ENCODE results near the gene UPF1. TPM values are rescaled to one million over a fixed set of nuclear protein-coding genes. Genes with fewer than 3 reads are reported as not detected.

Gene UPF1
- total RNA-seq, 1 experiment from 2014 or later: 57.1 TPM

DNA sequence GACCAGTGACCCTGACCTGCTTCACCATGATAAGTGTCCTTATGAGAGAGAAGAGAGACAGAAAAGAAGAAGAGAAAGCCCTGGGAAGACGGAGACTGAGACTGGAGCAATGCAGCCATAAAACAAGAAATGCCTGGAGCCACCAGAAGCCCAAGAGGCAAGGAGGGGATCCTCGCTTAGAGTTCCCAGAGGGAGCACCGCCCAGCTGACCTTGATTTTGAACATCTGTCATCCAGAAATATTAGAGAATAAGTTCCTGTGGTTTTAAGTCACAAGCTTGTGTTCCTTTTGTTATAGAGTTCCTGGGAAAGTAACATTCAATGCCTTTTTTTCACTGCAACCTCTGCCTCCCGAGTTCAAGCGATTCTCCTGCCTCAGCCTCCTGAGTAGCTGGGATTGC is 44.0 kb downstream of the UPF1 start:
- H3K36me3 Mint-ChIP-seq (ENCODE audit: insufficient read depth, unreplicated experiment): peaks cover 50% of the 10 kb centered on the region
- no peaks in the 10 kb centered on the region for H3K27me3 Mint-ChIP-seq (ENCODE audit: unreplicated experiment)
- H3K4me3 Mint-ChIP-seq (ENCODE audit: low read depth, unreplicated experiment): no peak overlapping the region
- TF ChIP-seq, protein P1, sequence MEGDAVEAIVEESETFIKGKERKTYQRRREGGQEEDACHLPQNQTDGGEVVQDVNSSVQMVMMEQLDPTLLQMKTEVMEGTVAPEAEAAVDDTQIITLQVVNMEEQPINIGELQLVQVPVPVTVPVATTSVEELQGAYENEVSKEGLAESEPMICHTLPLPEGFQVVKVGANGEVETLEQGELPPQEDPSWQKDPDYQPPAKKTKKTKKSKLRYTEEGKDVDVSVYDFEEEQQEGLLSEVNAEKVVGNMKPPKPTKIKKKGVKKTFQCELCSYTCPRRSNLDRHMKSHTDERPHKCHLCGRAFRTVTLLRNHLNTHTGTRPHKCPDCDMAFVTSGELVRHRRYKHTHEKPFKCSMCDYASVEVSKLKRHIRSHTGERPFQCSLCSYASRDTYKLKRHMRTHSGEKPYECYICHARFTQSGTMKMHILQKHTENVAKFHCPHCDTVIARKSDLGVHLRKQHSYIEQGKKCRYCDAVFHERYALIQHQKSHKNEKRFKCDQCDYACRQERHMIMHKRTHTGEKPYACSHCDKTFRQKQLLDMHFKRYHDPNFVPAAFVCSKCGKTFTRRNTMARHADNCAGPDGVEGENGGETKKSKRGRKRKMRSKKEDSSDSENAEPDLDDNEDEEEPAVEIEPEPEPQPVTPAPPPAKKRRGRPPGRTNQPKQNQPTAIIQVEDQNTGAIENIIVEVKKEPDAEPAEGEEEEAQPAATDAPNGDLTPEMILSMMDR (IDR thresholded peaks at IDR 0.05; ENCODE audit: unreplicated experiment): no peak
- no peak for DNase-seq
- BruUV-seq (replicated peaks): no TSS peak
- no peak overlapping the region for H3K27ac Mint-ChIP-seq (ENCODE audit: unreplicated experiment)
- H3K4me1 Mint-ChIP-seq (ENCODE audit: low read depth, unreplicated experiment): no peaks in the 10 kb centered on the region
- CTCF ChIA-PET: interaction anchor here (0.6 kb wide), 1 partner anchor 76 kb away, joined by 5 read pairs; no protein-coding TSS in a partner anchor
- intact Hi-C loops (cut with micrococcal nuclease; ENCODE audit: unreplicated experiment): no loop called here
- H3K9me3 Mint-ChIP-seq (ENCODE audit: low read depth, unreplicated experiment): no peaks in the 10 kb centered on the region

DNA sequence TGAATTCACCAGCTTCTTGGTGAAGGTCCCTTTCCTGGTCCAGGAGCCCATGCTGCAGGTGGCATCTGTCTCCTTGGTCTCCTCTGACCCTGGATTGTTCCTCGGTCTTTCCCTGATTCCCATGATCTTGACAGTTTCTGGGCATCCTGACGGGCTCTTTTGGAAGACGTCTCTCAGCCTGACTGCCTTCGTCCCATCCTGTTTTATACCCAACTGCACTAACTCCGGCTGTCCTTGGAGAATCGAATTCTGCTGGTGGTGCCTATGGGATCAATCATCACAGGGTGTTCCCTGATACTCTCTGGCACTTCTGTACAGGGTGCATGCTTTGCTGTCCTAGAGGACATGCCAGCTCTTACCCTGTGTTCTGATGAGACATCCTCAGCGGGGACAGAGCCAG is 45.1 kb downstream of the UPF1 start:
- Mint-ChIP-seq H3K4me1 (ENCODE audit: low read depth, unreplicated experiment) (no peaks in the 10 kb centered on the region), H3K27ac (ENCODE audit: unreplicated experiment) (no peak overlapping the region), H3K4me3 (ENCODE audit: low read depth, unreplicated experiment) (no peak overlapping the region), H3K27me3 (ENCODE audit: unreplicated experiment) (no peaks in the 10 kb centered on the region), H3K9me3 (ENCODE audit: low read depth, unreplicated experiment) (no peaks in the 10 kb centered on the region), H3K36me3 (ENCODE audit: insufficient read depth, unreplicated experiment) (peaks cover 45% of the 10 kb centered on the region)
- TF ChIP-seq, protein P1 (IDR thresholded peaks at IDR 0.05; ENCODE audit: unreplicated experiment): no peak
- DNase-seq: no peak
- intact Hi-C loops (cut with micrococcal nuclease; ENCODE audit: unreplicated experiment): no loop called here
- BruUV-seq (replicated peaks): no TSS peak
- CTCF ChIA-PET: no interaction called here

DNA sequence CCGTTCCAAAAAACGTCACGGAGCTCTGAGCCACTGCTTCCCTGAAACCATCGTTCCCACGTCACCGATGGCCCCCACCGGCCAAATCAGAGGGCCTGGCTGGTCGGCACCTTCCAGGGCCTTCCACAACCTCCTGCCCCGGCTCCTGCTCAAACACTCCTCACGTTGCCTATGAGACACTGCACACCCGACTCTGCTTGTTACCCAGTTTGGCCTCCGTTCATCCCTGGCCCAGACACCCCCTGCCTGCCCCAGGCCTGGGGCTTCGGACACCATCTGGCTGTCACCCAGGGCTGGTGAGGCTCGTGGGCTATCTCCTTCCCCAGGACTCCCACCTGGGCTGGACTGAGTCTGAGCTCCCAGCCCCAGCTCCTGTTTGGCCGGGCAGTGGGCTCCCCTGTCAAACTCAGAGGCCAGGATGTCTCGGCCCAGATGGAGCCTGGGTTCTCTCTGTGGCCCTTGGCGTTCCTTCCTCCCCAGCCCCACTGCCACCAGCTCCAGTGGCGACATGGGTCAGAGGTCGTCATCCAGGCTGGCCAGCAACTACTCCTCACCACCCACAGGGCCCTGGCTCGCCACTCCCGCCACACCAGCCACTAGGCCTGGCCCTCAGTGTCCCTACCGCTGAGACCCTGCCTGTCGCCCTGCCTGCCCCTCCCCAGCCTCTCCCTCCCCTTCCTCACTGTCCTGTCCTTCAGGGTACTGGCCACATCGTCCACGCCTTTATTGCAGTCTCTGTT is 46.5 kb downstream of the UPF1 start:
- Mint-ChIP-seq H3K27ac (ENCODE audit: unreplicated experiment) (no peak overlapping the region), H3K4me1 (ENCODE audit: low read depth, unreplicated experiment) (no peaks in the 10 kb centered on the region), H3K4me3 (ENCODE audit: low read depth, unreplicated experiment) (no peak overlapping the region), H3K9me3 (ENCODE audit: low read depth, unreplicated experiment) (no peaks in the 10 kb centered on the region), H3K36me3 (ENCODE audit: insufficient read depth, unreplicated experiment) (peaks cover 35% of the 10 kb centered on the region), H3K27me3 (ENCODE audit: unreplicated experiment) (no peaks in the 10 kb centered on the region)
- no peak for DNase-seq
- TF ChIP-seq, protein P1 (IDR thresholded peaks at IDR 0.05; ENCODE audit: unreplicated experiment): no peak
- intact Hi-C loops (cut with micrococcal nuclease; ENCODE audit: unreplicated experiment): no loop called here
- BruUV-seq (replicated peaks): no TSS peak
- CTCF ChIA-PET: no interaction called here

DNA sequence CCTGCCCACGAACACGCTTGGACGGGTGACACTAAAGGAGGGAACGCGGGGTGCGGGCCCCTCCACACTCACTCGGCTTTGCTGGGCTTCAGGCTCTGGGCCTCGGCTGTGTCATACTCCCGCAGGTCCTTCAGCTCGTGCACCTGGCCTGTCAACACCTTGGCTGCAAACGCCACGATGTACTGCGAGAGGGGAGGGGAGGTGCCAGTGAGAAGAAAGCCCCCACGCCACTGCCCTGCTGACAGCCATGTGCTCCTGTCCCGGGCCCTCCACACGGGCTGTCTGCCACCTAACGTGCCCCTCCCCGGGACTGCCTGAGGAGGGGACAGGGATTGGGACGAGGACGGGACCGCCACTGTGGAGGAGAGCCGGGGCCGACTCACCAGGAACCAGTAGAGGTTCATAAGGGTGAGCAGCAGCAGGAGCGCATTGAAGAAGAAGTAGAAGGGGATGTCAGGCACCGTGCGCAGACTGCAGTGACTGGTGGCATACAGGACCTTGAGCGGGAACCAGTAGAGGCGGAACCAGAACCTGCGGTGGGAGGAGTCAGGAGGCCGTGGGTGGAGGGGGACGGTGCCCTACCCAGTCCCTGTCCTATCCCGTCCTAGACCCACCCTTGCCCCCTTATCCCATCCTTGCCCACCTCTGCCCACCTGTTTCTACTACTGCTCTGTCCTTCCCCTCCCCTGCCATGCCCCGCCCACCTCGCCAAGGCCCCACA is 47.3 kb downstream of the UPF1 start:
- no TSS peak for BruUV-seq (replicated peaks)
- CTCF ChIA-PET: no interaction called here
- DNase-seq: no peak
- H3K4me3 Mint-ChIP-seq (ENCODE audit: low read depth, unreplicated experiment): no peak overlapping the region
- no peaks in the 10 kb centered on the region for H3K9me3 Mint-ChIP-seq (ENCODE audit: low read depth, unreplicated experiment)
- H3K27me3 Mint-ChIP-seq (ENCODE audit: unreplicated experiment): no peaks in the 10 kb centered on the region
- peaks cover 29% of the 10 kb centered on the region for H3K36me3 Mint-ChIP-seq (ENCODE audit: insufficient read depth, unreplicated experiment)
- TF ChIP-seq, protein P1 (IDR thresholded peaks at IDR 0.05; ENCODE audit: unreplicated experiment): no peak
- intact Hi-C loops (cut with micrococcal nuclease; ENCODE audit: unreplicated experiment): no loop called here
- H3K27ac Mint-ChIP-seq (ENCODE audit: unreplicated experiment): no peak overlapping the region
- H3K4me1 Mint-ChIP-seq (ENCODE audit: low read depth, unreplicated experiment): no peaks in the 10 kb centered on the region
